Parathyroid adenoma (tissue), 2 donors: ENCODE measurements around the gene SOWAHA.

ENCODE experiments used
- H2AFZ ChIP-seq: fragments of 300-600 bp; sonication (generic); one replicate; pipeline ENCODE4 v1.7.0; 2017; ENCODE audit warnings: antibody characterized with exemption, mild to moderate bottlenecking
- H3K27ac ChIP-seq: fragments of 300-600 bp; sonication (generic); one replicate; pipeline ENCODE4 v1.7.0; 2017
- H3K27me3 ChIP-seq: fragments of 300-600 bp; sonication (generic); one replicate; pipeline ENCODE4 v1.7.0; 2017; ENCODE audit warnings: low read length; ENCODE audit not compliant: control insufficient read depth, insufficient read depth
- H3K36me3 ChIP-seq: fragments of 300-600 bp; sonication (generic); one replicate; pipeline ENCODE4 v1.7.0; 2017; ENCODE audit warnings: low read length; ENCODE audit not compliant: control insufficient read depth, insufficient read depth
- H3K4me1 ChIP-seq: fragments of 300-600 bp; sonication (generic); one replicate; pipeline ENCODE4 v1.7.0; 2017; ENCODE audit warnings: control low read depth
- H3K4me2 ChIP-seq: fragments of 300-600 bp; sonication (generic); one replicate; pipeline ENCODE4 v1.7.0; 2017; ENCODE audit warnings: low read length
- H3K4me3 ChIP-seq: fragments of 300-600 bp; sonication (generic); one replicate; pipeline ENCODE4 v1.7.0; 2017; ENCODE audit warnings: low read depth, low read length
- H3K79me2 ChIP-seq: fragments of 300-600 bp; sonication (generic); one replicate; pipeline ENCODE4 v1.7.0; 2017; ENCODE audit warnings: control low read depth
- H3K9ac ChIP-seq: fragments of 300-600 bp; sonication (generic); one replicate; pipeline ENCODE4 v1.7.0; 2017; ENCODE audit warnings: mild to moderate bottlenecking
- H3K9me3 ChIP-seq: fragments of 300-600 bp; sonication (generic); one replicate; pipeline ENCODE4 v1.7.0; 2017; ENCODE audit warnings: low read length; ENCODE audit not compliant: control insufficient read depth
- TF ChIP-seq, protein P1 (sequence below): fragments of 300-600 bp; sonication (generic); IDR thresholded peaks from one replicate; pipeline ENCODE4 v1.7.0; 2017; ENCODE audit warnings: antibody characterized with exemption, mild to moderate bottlenecking
- donor health status: primary hyperparathyroidism.

Gene SOWAHA

DNA sequence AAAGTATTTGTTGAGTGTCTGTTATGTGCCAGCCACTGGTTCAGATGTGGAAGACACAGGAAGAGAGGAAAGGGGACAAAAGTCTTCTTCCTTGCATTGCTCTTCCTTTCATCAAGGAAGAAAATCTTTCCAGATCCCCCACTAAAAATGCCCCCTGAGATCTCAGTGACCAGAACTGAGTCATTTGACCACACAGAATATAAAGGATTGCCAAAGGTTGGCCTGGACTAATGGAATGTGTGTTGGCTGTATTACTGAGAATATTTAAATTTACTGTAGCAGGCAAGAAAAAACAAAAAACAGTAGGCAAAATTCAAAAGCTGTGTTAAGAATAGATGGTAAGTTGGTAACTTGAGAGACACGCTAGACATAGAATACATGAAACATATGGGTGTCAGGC, 26.0 kb upstream of the SOWAHA start:
- TF ChIP-seq, protein P1, sequence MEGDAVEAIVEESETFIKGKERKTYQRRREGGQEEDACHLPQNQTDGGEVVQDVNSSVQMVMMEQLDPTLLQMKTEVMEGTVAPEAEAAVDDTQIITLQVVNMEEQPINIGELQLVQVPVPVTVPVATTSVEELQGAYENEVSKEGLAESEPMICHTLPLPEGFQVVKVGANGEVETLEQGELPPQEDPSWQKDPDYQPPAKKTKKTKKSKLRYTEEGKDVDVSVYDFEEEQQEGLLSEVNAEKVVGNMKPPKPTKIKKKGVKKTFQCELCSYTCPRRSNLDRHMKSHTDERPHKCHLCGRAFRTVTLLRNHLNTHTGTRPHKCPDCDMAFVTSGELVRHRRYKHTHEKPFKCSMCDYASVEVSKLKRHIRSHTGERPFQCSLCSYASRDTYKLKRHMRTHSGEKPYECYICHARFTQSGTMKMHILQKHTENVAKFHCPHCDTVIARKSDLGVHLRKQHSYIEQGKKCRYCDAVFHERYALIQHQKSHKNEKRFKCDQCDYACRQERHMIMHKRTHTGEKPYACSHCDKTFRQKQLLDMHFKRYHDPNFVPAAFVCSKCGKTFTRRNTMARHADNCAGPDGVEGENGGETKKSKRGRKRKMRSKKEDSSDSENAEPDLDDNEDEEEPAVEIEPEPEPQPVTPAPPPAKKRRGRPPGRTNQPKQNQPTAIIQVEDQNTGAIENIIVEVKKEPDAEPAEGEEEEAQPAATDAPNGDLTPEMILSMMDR: no peak

DNA sequence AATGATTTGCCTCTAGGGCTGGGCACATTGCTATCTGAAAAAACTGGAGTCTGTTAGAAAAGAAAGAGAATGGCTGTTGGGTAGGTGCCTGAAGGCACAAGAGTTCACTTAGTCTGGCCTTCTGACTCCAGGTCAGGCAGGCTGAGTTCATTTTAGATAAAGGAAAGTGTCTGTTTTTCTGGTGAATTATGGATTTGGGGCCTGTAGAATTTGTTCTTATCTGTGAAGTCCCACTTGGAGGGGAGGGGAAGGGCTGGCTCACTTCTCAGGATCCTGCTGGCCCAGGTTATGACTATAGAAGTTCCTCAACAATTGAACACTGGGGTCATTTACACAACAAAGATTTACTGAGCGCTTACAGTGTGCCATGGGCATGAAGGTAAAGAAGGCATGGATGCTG, 24.6 kb upstream of the SOWAHA start:
- Histone ChIP-seq H3K9ac (no peak overlapping the region), H3K4me3 (no peak overlapping the region), H3K4me2 (no peak overlapping the region), H3K27me3 (no peaks in the 10 kb centered on the region), H2AFZ (no peak overlapping the region), H3K4me1 (no peaks in the 10 kb centered on the region), H3K27ac (no peak overlapping the region), H3K36me3 (no peaks in the 10 kb centered on the region), H3K9me3 (no peaks in the 10 kb centered on the region), H3K79me2 (no peaks in the 10 kb centered on the region)
- TF ChIP-seq, protein P1: no peak

More for the DNA sequence above, 26.0 kb upstream of the SOWAHA start:
- Histone ChIP-seq H3K4me3 (no peak overlapping the region), H3K36me3 (no peaks in the 10 kb centered on the region), H3K4me2 (no peak overlapping the region), H3K79me2 (no peaks in the 10 kb centered on the region), H3K4me1 (no peaks in the 10 kb centered on the region), H3K27ac (no peak overlapping the region), H3K9ac (no peak overlapping the region), H3K27me3 (no peaks in the 10 kb centered on the region), H2AFZ (no peak overlapping the region), H3K9me3 (no peaks in the 10 kb centered on the region)

DNA sequence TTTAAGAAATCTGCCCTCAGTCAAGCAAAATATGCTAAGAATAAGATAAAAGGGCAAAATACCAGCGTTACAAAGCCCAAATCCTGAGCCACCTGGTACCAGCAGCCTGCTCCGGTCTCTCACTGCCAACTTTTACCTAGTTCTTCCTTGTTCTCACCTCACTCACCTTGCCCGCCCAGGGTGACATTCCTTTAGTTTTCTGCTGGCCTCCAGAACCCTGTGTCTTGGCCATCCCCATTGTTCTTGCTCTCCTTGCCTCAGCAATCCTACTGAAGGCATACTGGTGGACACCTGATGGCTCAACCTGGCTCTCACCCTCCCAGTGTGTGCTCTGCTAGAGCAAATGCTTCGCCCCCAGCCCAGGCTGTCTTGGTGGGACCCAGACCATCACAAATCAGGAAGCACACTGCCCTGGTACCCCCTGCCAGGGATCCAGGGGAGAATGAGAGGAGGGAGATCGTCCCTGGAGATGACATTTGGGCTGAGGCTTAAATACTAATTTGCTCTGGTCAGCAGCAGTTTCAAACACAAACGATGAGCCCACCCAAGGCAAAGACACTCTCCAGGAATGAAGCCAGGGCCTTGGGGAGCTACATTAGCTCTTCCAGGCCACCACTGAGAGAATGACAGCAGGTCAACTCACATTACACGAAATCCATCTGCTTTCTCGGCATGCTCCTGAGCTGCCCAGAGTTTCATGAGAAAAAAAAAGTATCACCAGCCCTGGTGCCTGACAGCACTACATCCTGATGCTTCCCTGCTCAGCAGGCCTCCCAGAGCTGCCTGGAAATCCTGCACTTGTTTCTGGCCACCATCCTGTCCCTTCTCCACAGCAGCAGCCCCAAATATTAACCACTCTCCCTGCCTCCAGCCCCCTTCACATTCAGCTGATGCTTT, 23.9 kb upstream of the SOWAHA start:
- H3K9me3 ChIP-seq: no peaks in the 10 kb centered on the region
- H3K79me2 ChIP-seq: no peaks in the 10 kb centered on the region
- no peaks in the 10 kb centered on the region for H3K27me3 ChIP-seq
- no peak overlapping the region for H3K9ac ChIP-seq
- H3K27ac ChIP-seq: no peak overlapping the region
- H3K4me2 ChIP-seq: no peak overlapping the region
- H2AFZ ChIP-seq: no peak overlapping the region
- H3K4me3 ChIP-seq: no peak overlapping the region
- TF ChIP-seq, protein P1: no peak
- no peaks in the 10 kb centered on the region for H3K36me3 ChIP-seq
- no peaks in the 10 kb centered on the region for H3K4me1 ChIP-seq

DNA sequence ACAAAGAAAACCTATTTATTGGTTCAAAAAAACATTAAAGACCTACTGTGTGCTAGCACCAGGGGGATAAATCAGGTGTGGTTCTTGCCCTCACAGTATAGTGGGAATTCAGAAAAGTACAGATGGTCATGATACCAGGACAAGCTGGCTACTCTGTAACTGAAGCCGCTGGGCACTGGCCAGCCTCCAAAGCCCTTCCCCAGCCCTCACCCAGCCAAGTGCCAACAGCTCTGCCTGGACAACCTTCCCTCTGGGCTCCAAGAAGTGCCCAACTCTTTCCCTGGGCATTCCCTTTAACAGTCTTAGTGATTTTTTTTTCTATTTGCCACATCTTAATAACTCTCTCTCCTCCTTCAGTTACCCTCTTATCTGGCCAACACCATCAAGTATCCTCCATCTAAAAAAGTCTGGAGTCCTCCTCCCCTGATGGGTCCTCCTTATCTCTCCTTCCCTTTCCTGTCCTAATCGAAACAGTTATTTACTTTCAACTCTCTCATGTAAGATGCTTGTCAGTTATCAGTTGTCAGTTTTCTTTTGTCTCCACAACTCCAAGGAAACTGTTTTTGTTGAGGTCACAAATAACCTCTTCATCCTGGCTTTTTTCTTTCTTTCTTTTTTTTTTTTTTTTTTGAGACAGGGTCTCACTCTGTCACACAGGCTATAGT, 22.8 kb upstream of the SOWAHA start:
- Histone ChIP-seq H3K4me2 (no peak overlapping the region), H3K9me3 (no peaks in the 10 kb centered on the region), H3K4me3 (no peak overlapping the region), H3K79me2 (no peaks in the 10 kb centered on the region), H3K9ac (no peak overlapping the region), H3K36me3 (no peaks in the 10 kb centered on the region), H3K27ac (no peak overlapping the region), H3K27me3 (no peaks in the 10 kb centered on the region), H3K4me1 (no peaks in the 10 kb centered on the region), H2AFZ (no peak overlapping the region)
- TF ChIP-seq, protein P1: no peak
